GM21381 (cell line): ENCODE data around the gene TEPSIN.

Experiments used
- ATAC-seq: cut with Tn5 transposase; IDR thresholded peaks from one replicate; pipeline ENCODE4 v1.9.1; 2021; ENCODE audit warnings: mild to moderate bottlenecking, moderate library complexity; ENCODE audit not compliant: unreplicated experiment

Gene TEPSIN

GRCh38 chr17:81238815-81239713 is at the start of gene TEPSIN, which contains the start of gene NDUFAF8:
TSS of gene TEPSIN (minus strand) at chr17:81239055. CDS start at chr17:81239033, 22 bp downstream.
TSS of gene NDUFAF8 (plus strand) at chr17:81239318. CDS start at chr17:81239364, 46 bp downstream.
- ATAC-seq = peak; percentile 91

GRCh38 chr17:81287741-81288430 is 49.0 kb upstream of the TEPSIN start:
- no peak for ATAC-seq

- no peak for ATAC-seq
Observed at GRCh38 chr17:81287152-81287551, 48.3 kb upstream of the TEPSIN start.

- no peak for ATAC-seq
Observed at GRCh38 chr17:81286491-81287145, 47.8 kb upstream of the TEPSIN start.

GRCh38 chr17:81285894-81286293 is 47.0 kb upstream of the TEPSIN start:
- ATAC-seq = no peak

- no peak for ATAC-seq
Observed at GRCh38 chr17:81285179-81285878, 46.5 kb upstream of the TEPSIN start.

GRCh38 chr17:81282876-81283275 is 44.0 kb upstream of the TEPSIN start:
- no peak for ATAC-seq

GRCh38 chr17:81282141-81282540 is 43.3 kb upstream of the TEPSIN start:
- ATAC-seq = no peak

- no peak for ATAC-seq
Observed at GRCh38 chr17:81280571-81280970, 41.7 kb upstream of the TEPSIN start.

- ATAC-seq = no peak
Observed at GRCh38 chr17:81279278-81280275, 40.7 kb upstream of the TEPSIN start.

- no peak for ATAC-seq
Observed at GRCh38 chr17:81278831-81279230, 40.0 kb upstream of the TEPSIN start.

GRCh38 chr17:81277946-81278693 is 39.3 kb upstream of the TEPSIN start:
- ATAC-seq = no peak

GRCh38 chr17:81277421-81277820 is 38.6 kb upstream of the TEPSIN start:
- ATAC-seq = no peak

GRCh38 chr17:81276781-81277180 is 37.9 kb upstream of the TEPSIN start:
- no peak for ATAC-seq

GRCh38 chr17:81274471-81274855 is 35.6 kb upstream of the TEPSIN start:
- no peak for ATAC-seq

GRCh38 chr17:81273698-81274470 is 35.0 kb upstream of the TEPSIN start:
- no peak for ATAC-seq

GRCh38 chr17:81272616-81273015 is 33.8 kb upstream of the TEPSIN start:
- ATAC-seq = no peak

GRCh38 chr17:81271226-81271625 is 32.4 kb upstream of the TEPSIN start:
- ATAC-seq = no peak
